SK-N-SH treated with all-trans-retinoic acid at 6 μM for 48 hours (cell line): ENCODE data around the gene NSUN2.

ENCODE experiments used
- ATAC-seq: fragments of 200-7000 bp; cut with Tn5 transposase; 3 replicates; pipeline ENCODE4 v1.9.1; 2020; ENCODE audit warnings: mild to moderate bottlenecking, moderate library complexity
- BACH2 ChIP-seq: fragments of 250-450 bp; sonication (Bioruptor Pico); IDR thresholded peaks from 2 replicates; pipeline ENCODE4 v1.9.0; 2021; ENCODE audit warnings: mild to moderate bottlenecking, borderline replicate concordance
- CREB5 ChIP-seq: fragments of 250-450 bp; sonication (Bioruptor Pico); IDR thresholded peaks from 2 replicates; pipeline ENCODE4 v1.5.1; 2020; ENCODE audit warnings: low read depth, mild to moderate bottlenecking, moderate library complexity
- CSDC2 ChIP-seq: fragments of 250-450 bp; sonication (Bioruptor Pico); IDR thresholded peaks from 2 replicates; pipeline ENCODE4 v1.5.0; 2020; ENCODE audit warnings: mild to moderate bottlenecking, moderate library complexity
- CSRNP3 ChIP-seq: fragments of 250-450 bp; sonication (Bioruptor Pico); IDR thresholded peaks from 2 replicates; pipeline ENCODE4 v1.5.1; 2021; ENCODE audit warnings: mild to moderate bottlenecking, moderate library complexity
- ESRRG ChIP-seq: fragments of 250-450 bp; sonication (Bioruptor Pico); IDR thresholded peaks from 2 replicates; pipeline ENCODE4 v1.6.1; 2021; ENCODE audit warnings: mild to moderate bottlenecking
- GLIS3 ChIP-seq: fragments of 250-450 bp; sonication (Bioruptor Pico); IDR thresholded peaks from 2 replicates; pipeline ENCODE4 v1.5.0; 2020; ENCODE audit warnings: mild to moderate bottlenecking, moderate library complexity
- ISL1 ChIP-seq: fragments of 250-450 bp; sonication (Bioruptor Pico); IDR thresholded peaks from 2 replicates; pipeline ENCODE4 v2.1.2; 2022; ENCODE audit warnings: mild to moderate bottlenecking, moderate library complexity
- OSR1 ChIP-seq: fragments of 250-450 bp; sonication (Bioruptor Pico); IDR thresholded peaks from 2 replicates; pipeline ENCODE4 v1.8.0; 2022; ENCODE audit warnings: moderate library complexity, mild to moderate bottlenecking, inconsistent platforms
- PATZ1 ChIP-seq: fragments of 250-450 bp; sonication (Bioruptor Pico); IDR thresholded peaks from 2 replicates; pipeline ENCODE4 v1.8.0; 2020; ENCODE audit warnings: mild to moderate bottlenecking, moderate library complexity, borderline replicate concordance
- POU6F1 ChIP-seq: fragments of 250-450 bp; sonication (Bioruptor Pico); IDR thresholded peaks from 2 replicates; pipeline ENCODE4 v1.8.0; 2021; ENCODE audit warnings: low read depth, mild to moderate bottlenecking, moderate library complexity, borderline replicate concordance
- PPARA ChIP-seq: fragments of 250-450 bp; sonication (Bioruptor Pico); IDR thresholded peaks from 2 replicates; pipeline ENCODE4 v1.5.0; 2020; ENCODE audit warnings: mild to moderate bottlenecking, borderline replicate concordance
- RARB ChIP-seq: fragments of 250-450 bp; sonication (Bioruptor Pico); IDR thresholded peaks from 2 replicates; pipeline ENCODE4 v1.8.0; 2021; ENCODE audit warnings: mild to moderate bottlenecking, moderate library complexity
- SNAI2 ChIP-seq: fragments of 250-450 bp; sonication (Bioruptor Pico); IDR thresholded peaks from 2 replicates; pipeline ENCODE4 v1.5.0; 2020; ENCODE audit warnings: mild to moderate bottlenecking, moderate library complexity
- TCF4 ChIP-seq: fragments of 250-450 bp; sonication (Bioruptor Pico); IDR thresholded peaks from 2 replicates; pipeline ENCODE4 v1.8.0; 2021; ENCODE audit warnings: mild to moderate bottlenecking, moderate library complexity, borderline replicate concordance
- TOX ChIP-seq: fragments of 250-450 bp; sonication (Bioruptor Pico); IDR thresholded peaks from 2 replicates; pipeline ENCODE4 v1.8.0; 2021; ENCODE audit warnings: mild to moderate bottlenecking, moderate library complexity, borderline replicate concordance
- ZFP3 ChIP-seq: fragments of 250-450 bp; sonication (Bioruptor Pico); IDR thresholded peaks from 2 replicates; pipeline ENCODE4 v1.5.0; 2020; ENCODE audit warnings: mild to moderate bottlenecking, moderate library complexity
- ZFP30 ChIP-seq: fragments of 450-650 bp; formaldehyde crosslinking; IDR thresholded peaks from 2 replicates; pipeline ENCODE4 v1.5.0; 2022; ENCODE audit warnings: mild to moderate bottlenecking, moderate library complexity
- ZNF565 ChIP-seq: fragments of 450-650 bp; formaldehyde crosslinking; conservative IDR thresholded peaks from 2 replicates; pipeline ENCODE4 v1.5.0; 2020; ENCODE audit warnings: low read depth, mild to moderate bottlenecking, moderate library complexity
- ZNF70 ChIP-seq: fragments of 450-650 bp; formaldehyde crosslinking; IDR thresholded peaks from 2 replicates; pipeline ENCODE4 v1.5.0; 2020; ENCODE audit warnings: mild to moderate bottlenecking, moderate library complexity
- ZNF8 ChIP-seq: fragments of 450-650 bp; formaldehyde crosslinking; IDR thresholded peaks from 2 replicates; pipeline ENCODE4 v1.5.0; 2020; ENCODE audit warnings: mild to moderate bottlenecking, moderate library complexity
- TF ChIP-seq, protein P1 (sequence below): fragments of 250-450 bp; sonication (Bioruptor Pico); IDR thresholded peaks from 2 replicates; pipeline ENCODE4 v1.5.0; 2020; ENCODE audit warnings: mild to moderate bottlenecking, moderate library complexity

NSUN2 gene

GRCh38 chr5:6553972-6554371 lies 78.9 kb downstream of the NSUN2 start:
- no peak for TF ChIP-seq GLIS3
- TF ChIP-seq ZFP30 (CRISPR knock-in tag) = no peak
- no peak for TF ChIP-seq RARB (CRISPR knock-in tag)
- TF ChIP-seq CSDC2 (CRISPR knock-in tag) = no peak
- TF ChIP-seq CSRNP3 (CRISPR knock-in tag) = no peak
- TF ChIP-seq POU6F1 = no peak
- no peak for TF ChIP-seq ISL1
- TF ChIP-seq, protein P1, sequence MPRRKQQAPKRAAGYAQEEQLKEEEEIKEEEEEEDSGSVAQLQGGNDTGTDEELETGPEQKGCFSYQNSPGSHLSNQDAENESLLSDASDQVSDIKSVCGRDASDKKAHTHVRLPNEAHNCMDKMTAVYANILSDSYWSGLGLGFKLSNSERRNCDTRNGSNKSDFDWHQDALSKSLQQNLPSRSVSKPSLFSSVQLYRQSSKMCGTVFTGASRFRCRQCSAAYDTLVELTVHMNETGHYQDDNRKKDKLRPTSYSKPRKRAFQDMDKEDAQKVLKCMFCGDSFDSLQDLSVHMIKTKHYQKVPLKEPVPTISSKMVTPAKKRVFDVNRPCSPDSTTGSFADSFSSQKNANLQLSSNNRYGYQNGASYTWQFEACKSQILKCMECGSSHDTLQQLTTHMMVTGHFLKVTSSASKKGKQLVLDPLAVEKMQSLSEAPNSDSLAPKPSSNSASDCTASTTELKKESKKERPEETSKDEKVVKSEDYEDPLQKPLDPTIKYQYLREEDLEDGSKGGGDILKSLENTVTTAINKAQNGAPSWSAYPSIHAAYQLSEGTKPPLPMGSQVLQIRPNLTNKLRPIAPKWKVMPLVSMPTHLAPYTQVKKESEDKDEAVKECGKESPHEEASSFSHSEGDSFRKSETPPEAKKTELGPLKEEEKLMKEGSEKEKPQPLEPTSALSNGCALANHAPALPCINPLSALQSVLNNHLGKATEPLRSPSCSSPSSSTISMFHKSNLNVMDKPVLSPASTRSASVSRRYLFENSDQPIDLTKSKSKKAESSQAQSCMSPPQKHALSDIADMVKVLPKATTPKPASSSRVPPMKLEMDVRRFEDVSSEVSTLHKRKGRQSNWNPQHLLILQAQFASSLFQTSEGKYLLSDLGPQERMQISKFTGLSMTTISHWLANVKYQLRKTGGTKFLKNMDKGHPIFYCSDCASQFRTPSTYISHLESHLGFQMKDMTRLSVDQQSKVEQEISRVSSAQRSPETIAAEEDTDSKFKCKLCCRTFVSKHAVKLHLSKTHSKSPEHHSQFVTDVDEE (CRISPR knock-in tag) = no peak
- TF ChIP-seq ZFP3 (CRISPR knock-in tag) = no peak
- no peak for TF ChIP-seq PATZ1
- TF ChIP-seq OSR1 (CRISPR knock-in tag) = no peak
- TF ChIP-seq SNAI2 (CRISPR knock-in tag) = no peak
- TF ChIP-seq PPARA = no peak
- no peak for TF ChIP-seq CREB5 (CRISPR knock-in tag)
- no peak for TF ChIP-seq BACH2 (CRISPR knock-in tag)
- no peak for TF ChIP-seq TCF4
- ATAC-seq = no peak

- TF ChIP-seq CSRNP3 (CRISPR knock-in tag) (no peak), OSR1 (CRISPR knock-in tag) (no peak), ZNF70 (CRISPR knock-in tag) (no peak), ZNF8 (CRISPR knock-in tag) (no peak), ZFP3 (CRISPR knock-in tag) (no peak), PPARA (no peak), GLIS3 (no peak), BACH2 (CRISPR knock-in tag) (no peak), CREB5 (CRISPR knock-in tag) (no peak), ZNF565 (CRISPR knock-in tag) (no peak), SNAI2 (CRISPR knock-in tag) (no peak), ZFP30 (CRISPR knock-in tag) (no peak), TOX (no peak), ESRRG (CRISPR knock-in tag) (no peak), ISL1 (no peak)
- ATAC-seq = no peak
Measured at GRCh38 chr5:6552612-6553011, 80.2 kb downstream of the NSUN2 start.
